ENCODE measurements around the gene CST3. TPM values are rescaled to one million over a fixed set of nuclear protein-coding genes. Genes with fewer than 3 reads are reported as not detected.

The CST3 gene
- total RNA-seq, 1 experiment from 2014 or later: 777 TPM

DNA sequence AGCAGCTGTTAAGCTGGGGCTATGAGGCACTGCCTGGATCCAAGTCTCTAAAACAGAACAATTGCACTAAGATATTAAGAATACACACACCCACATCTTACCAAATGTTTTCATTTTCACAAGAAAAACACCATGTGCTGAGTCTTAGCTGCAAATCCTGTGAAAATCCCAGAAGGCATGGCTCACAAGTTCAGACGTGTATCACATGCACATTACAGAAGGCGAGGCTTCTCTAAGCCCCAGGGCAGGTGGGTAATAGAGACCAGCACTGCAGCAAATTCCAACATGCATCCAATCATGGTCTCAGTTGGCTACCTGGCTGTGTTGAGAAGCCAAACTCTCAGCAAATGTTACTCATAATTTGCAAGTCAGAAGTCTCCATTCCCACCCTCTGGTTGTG, 16.2 kb upstream of the CST3 start:
- peaks cover 1% of the 10 kb centered on the region for H3K36me3 Mint-ChIP-seq (ENCODE audit: insufficient read depth, unreplicated experiment)
- Histone ChIP-seq H3K36me3 (ENCODE audit: control insufficient read depth, insufficient read depth, low read length) (no peaks in the 10 kb centered on the region), H3K9me3 (no peaks in the 10 kb centered on the region), H3K4me1 (peaks cover 32% of the 10 kb centered on the region), H3K4me3 (ENCODE audit: low read depth, low read length) (no peak overlapping the region), H3K27me3 (replicated peaks; ENCODE audit: control insufficient read depth, insufficient read depth, low read length) (no peaks in the 10 kb centered on the region)
- TF ChIP-seq, protein P1, sequence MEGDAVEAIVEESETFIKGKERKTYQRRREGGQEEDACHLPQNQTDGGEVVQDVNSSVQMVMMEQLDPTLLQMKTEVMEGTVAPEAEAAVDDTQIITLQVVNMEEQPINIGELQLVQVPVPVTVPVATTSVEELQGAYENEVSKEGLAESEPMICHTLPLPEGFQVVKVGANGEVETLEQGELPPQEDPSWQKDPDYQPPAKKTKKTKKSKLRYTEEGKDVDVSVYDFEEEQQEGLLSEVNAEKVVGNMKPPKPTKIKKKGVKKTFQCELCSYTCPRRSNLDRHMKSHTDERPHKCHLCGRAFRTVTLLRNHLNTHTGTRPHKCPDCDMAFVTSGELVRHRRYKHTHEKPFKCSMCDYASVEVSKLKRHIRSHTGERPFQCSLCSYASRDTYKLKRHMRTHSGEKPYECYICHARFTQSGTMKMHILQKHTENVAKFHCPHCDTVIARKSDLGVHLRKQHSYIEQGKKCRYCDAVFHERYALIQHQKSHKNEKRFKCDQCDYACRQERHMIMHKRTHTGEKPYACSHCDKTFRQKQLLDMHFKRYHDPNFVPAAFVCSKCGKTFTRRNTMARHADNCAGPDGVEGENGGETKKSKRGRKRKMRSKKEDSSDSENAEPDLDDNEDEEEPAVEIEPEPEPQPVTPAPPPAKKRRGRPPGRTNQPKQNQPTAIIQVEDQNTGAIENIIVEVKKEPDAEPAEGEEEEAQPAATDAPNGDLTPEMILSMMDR (IDR thresholded peaks at IDR 0.05; ENCODE audit: insufficient read depth in 1 of 2, low read depth in 1 of 2, low read length in 1 of 2, severe bottlenecking in 1 of 2, unreplicated experiment in 1 of 2): no peak
- intact Hi-C loops (cut with micrococcal nuclease; ENCODE audit: unreplicated experiment): no loop called here
- no peaks in the 10 kb centered on the region for H3K27me3 Mint-ChIP-seq (ENCODE audit: insufficient read depth, unreplicated experiment)
- CTCF ChIA-PET: no interaction called here
- H3K9me3 Mint-ChIP-seq (ENCODE audit: unreplicated experiment): no peaks in the 10 kb centered on the region
- H3K27ac Mint-ChIP-seq (ENCODE audit: unreplicated experiment): no peak overlapping the region
- POLR2A ChIA-PET: no interaction called here
- no peak for DNase-seq
- H3K4me3 Mint-ChIP-seq (ENCODE audit: unreplicated experiment): no peak overlapping the region
- peaks cover 27% of the 10 kb centered on the region for H3K4me1 Mint-ChIP-seq (ENCODE audit: low read depth, unreplicated experiment)
- BruUV-seq (replicated peaks): no TSS peak

DNA sequence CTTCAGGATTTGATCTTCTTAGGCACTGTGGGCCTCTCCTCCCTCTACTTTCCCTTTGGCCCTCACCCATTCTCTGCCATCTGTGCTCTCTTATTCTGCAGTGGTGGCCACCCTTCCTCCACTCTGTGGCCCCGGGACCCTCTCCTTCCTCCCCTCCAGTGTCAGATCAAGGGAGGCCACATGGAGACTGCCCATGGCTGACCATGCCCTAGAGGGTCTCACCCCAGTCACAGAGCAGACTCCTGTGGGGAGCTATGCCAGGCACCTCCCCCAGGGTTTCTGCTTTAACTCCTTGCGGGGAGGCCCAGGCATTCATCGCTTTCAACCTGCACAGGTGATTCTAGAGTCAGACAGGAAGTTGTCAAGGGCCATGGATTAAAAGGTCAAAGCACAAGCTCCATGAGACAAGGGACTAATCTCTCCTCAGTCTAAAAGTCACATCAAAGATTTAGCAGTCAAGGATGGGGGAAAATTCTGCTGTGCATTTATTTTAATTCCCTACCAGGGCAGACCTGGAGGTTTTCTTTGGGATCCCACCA, 15.7 kb upstream of the CST3 start:
- H3K4me3 Mint-ChIP-seq (ENCODE audit: unreplicated experiment): no peak overlapping the region
- TF ChIP-seq, protein P1 (IDR thresholded peaks at IDR 0.05; ENCODE audit: insufficient read depth in 1 of 2, low read depth in 1 of 2, low read length in 1 of 2, severe bottlenecking in 1 of 2, unreplicated experiment in 1 of 2): no peak
- CTCF ChIA-PET: no interaction called here

GRCh38 chr20:23652926-23653325, 15.2 kb upstream of the CST3 start:
- Histone ChIP-seq H3K4me1 (peaks cover 21% of the 10 kb centered on the region), H3K4me3 (ENCODE audit: low read depth, low read length) (no peak overlapping the region), H3K27me3 (replicated peaks; ENCODE audit: control insufficient read depth, insufficient read depth, low read length) (no peaks in the 10 kb centered on the region), H3K9me3 (no peaks in the 10 kb centered on the region), H3K36me3 (ENCODE audit: control insufficient read depth, insufficient read depth, low read length) (no peaks in the 10 kb centered on the region)
- Mint-ChIP-seq H3K27me3 (ENCODE audit: insufficient read depth, unreplicated experiment) (no peaks in the 10 kb centered on the region), H3K4me1 (ENCODE audit: low read depth, unreplicated experiment) (peaks cover 16% of the 10 kb centered on the region), H3K27ac (ENCODE audit: unreplicated experiment) (no peak overlapping the region), H3K4me3 (ENCODE audit: unreplicated experiment) (no peak overlapping the region), H3K36me3 (ENCODE audit: insufficient read depth, unreplicated experiment) (no peaks in the 10 kb centered on the region), H3K9me3 (ENCODE audit: unreplicated experiment) (no peaks in the 10 kb centered on the region)
- TF ChIP-seq, protein P1 (IDR thresholded peaks at IDR 0.05; ENCODE audit: insufficient read depth in 1 of 2, low read depth in 1 of 2, low read length in 1 of 2, severe bottlenecking in 1 of 2, unreplicated experiment in 1 of 2): no peak
- no TSS peak for BruUV-seq (replicated peaks)
- no peak for DNase-seq
- ChIA-PET CTCF (no interaction called here), POLR2A (no interaction called here)
- intact Hi-C loops (cut with micrococcal nuclease; ENCODE audit: unreplicated experiment): no loop called here

More for the DNA sequence above, 15.7 kb upstream of the CST3 start:
- H3K36me3 ChIP-seq (ENCODE audit: control insufficient read depth, insufficient read depth, low read length): no peaks in the 10 kb centered on the region
- BruUV-seq (replicated peaks): no TSS peak
- intact Hi-C loops (cut with micrococcal nuclease; ENCODE audit: unreplicated experiment): no loop called here
- H3K27me3 ChIP-seq (replicated peaks; ENCODE audit: control insufficient read depth, insufficient read depth, low read length): no peaks in the 10 kb centered on the region
- Mint-ChIP-seq H3K27me3 (ENCODE audit: insufficient read depth, unreplicated experiment) (no peaks in the 10 kb centered on the region), H3K4me1 (ENCODE audit: low read depth, unreplicated experiment) (peaks cover 21% of the 10 kb centered on the region), H3K36me3 (ENCODE audit: insufficient read depth, unreplicated experiment) (no peaks in the 10 kb centered on the region), H3K27ac (ENCODE audit: unreplicated experiment) (no peak overlapping the region), H3K9me3 (ENCODE audit: unreplicated experiment) (no peaks in the 10 kb centered on the region)
- peaks cover 26% of the 10 kb centered on the region for H3K4me1 ChIP-seq
- H3K9me3 ChIP-seq: no peaks in the 10 kb centered on the region
- no peak for DNase-seq
- H3K4me3 ChIP-seq (ENCODE audit: low read depth, low read length): no peak overlapping the region
- POLR2A ChIA-PET: no interaction called here

All from Caco-2 (cell line).